Measurements from ENCODE around the gene PLEKHG4B. TPM values are rescaled to one million over a fixed set of nuclear protein-coding genes. Genes with fewer than 3 reads are reported as not detected.

Gene PLEKHG4B
- polyA plus RNA-seq, 1 of the 3 experiments (the other 2 are of a cell fraction), result 0.18 TPM

DNA sequence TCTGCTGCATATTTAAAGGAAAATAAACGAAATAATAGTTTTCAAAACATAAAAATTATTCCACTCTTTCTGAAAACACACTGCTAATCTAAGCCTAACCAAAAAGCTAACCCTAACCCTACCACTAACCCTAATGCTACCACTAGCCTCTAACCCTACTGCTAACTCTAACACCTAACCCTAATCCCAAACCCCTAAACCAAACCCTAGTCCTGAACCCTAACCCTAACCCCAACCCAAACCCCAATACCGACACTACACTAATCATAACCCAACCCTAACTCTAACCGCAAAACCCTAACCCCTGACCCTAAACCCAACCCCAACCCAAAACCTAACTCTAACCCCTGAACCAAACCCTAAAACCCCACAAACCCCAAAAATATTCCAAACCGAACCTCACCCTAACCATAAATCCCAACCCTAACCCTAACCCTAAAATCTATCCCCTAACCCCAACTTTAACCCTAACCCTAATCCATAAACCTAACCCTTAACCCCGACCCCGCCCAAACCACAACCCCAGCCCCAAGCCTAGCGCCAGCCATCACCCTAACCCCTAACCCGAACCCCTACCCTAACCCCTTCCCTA, 41.9 kb upstream of the PLEKHG4B start:
- H3K9me3 ChIP-seq, result no peaks in the 10 kb centered on the region
- no peaks in the 10 kb centered on the region; a peak in 1 of 4 replicates for H3K4me1 ChIP-seq (ENCODE audit: control insufficient read depth in 1 of 2, insufficient read depth in 2 of 2, low read depth in 1 of 2, low read length in 1 of 2)
- H3F3A ChIP-seq (replicated peaks; ENCODE audit: insufficient read depth), result no peaks in the 10 kb centered on the region
- H3K9ac ChIP-seq, result no peak overlapping the region
- 48% methylated on average over 8 of the region's 8 CpGs for WGBS (ENCODE audit: low lambda C conversion rate)
- H2AFZ ChIP-seq (ENCODE audit: low read depth), result no peak overlapping the region
- CTCF ChIA-PET, result no interaction called here
- no peaks in the 10 kb centered on the region for H3K79me2 ChIP-seq (ENCODE audit: insufficient read depth)
- no peaks in the 10 kb centered on the region for H3K9me2 ChIP-seq
- POLR2A ChIA-PET, result no interaction called here
- no peak for DNase-seq
- no peaks in the 10 kb centered on the region for H3K36me3 ChIP-seq (replicated peaks in 1 of 2; ENCODE audit: control insufficient read depth in 1 of 2, insufficient read depth in 2 of 2, low read length in 1 of 2)
- no peaks in the 10 kb centered on the region for H4K20me1 ChIP-seq (ENCODE audit: insufficient read depth)
- H3K4me2 ChIP-seq, result no peak overlapping the region
- H3K4me3 ChIP-seq (ENCODE audit: low read depth in 2 of 2, low read length in 1 of 2), result no peak overlapping the region
- no peak overlapping the region for H3K27ac ChIP-seq (ENCODE audit: low read depth in 2 of 2, low read length in 1 of 2)
- peaks cover 49% of the 10 kb centered on the region for H3K27me3 ChIP-seq (ENCODE audit: insufficient read depth)
- TF ChIP-seq IRF3 (IDR thresholded peaks at IDR 0.05; ENCODE audit: low read depth, low read length), result no peak
- TF ChIP-seq, protein P1, sequence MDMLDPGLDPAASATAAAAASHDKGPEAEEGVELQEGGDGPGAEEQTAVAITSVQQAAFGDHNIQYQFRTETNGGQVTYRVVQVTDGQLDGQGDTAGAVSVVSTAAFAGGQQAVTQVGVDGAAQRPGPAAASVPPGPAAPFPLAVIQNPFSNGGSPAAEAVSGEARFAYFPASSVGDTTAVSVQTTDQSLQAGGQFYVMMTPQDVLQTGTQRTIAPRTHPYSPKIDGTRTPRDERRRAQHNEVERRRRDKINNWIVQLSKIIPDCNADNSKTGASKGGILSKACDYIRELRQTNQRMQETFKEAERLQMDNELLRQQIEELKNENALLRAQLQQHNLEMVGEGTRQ (IDR thresholded peaks at IDR 0.05; ENCODE audit: borderline replicate concordance, low read depth, low read length), result no peak
- TF ChIP-seq, protein P2, sequence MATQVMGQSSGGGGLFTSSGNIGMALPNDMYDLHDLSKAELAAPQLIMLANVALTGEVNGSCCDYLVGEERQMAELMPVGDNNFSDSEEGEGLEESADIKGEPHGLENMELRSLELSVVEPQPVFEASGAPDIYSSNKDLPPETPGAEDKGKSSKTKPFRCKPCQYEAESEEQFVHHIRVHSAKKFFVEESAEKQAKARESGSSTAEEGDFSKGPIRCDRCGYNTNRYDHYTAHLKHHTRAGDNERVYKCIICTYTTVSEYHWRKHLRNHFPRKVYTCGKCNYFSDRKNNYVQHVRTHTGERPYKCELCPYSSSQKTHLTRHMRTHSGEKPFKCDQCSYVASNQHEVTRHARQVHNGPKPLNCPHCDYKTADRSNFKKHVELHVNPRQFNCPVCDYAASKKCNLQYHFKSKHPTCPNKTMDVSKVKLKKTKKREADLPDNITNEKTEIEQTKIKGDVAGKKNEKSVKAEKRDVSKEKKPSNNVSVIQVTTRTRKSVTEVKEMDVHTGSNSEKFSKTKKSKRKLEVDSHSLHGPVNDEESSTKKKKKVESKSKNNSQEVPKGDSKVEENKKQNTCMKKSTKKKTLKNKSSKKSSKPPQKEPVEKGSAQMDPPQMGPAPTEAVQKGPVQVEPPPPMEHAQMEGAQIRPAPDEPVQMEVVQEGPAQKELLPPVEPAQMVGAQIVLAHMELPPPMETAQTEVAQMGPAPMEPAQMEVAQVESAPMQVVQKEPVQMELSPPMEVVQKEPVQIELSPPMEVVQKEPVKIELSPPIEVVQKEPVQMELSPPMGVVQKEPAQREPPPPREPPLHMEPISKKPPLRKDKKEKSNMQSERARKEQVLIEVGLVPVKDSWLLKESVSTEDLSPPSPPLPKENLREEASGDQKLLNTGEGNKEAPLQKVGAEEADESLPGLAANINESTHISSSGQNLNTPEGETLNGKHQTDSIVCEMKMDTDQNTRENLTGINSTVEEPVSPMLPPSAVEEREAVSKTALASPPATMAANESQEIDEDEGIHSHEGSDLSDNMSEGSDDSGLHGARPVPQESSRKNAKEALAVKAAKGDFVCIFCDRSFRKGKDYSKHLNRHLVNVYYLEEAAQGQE (IDR thresholded peaks at IDR 0.05; ENCODE audit: low read depth, low read length), result no peak
- TF ChIP-seq GABPA (IDR thresholded peaks at IDR 0.05; ENCODE audit: low read depth), result no peak
- TF ChIP-seq NRF1 (IDR thresholded peaks at IDR 0.05; ENCODE audit: low read depth, low read length), result no peak
- TF ChIP-seq NFIC (IDR thresholded peaks at IDR 0.05; ENCODE audit: borderline replicate concordance), result no peak
- no peak for TF ChIP-seq JUND (IDR thresholded peaks at IDR 0.05)
- TF ChIP-seq CTCF (IDR thresholded peaks at IDR 0.05), result no peak
- TF ChIP-seq MAX (IDR thresholded peaks at IDR 0.05; ENCODE audit: low read depth), result no peak
- no peak for TF ChIP-seq RAD21 (IDR thresholded peaks at IDR 0.05; ENCODE audit: low read length)
- no peak for TF ChIP-seq RCOR1 (IDR thresholded peaks at IDR 0.05; ENCODE audit: low read length)
- TF ChIP-seq MXI1 (IDR thresholded peaks at IDR 0.05; ENCODE audit: low read depth, low read length), result no peak
- TF ChIP-seq YY1 (IDR thresholded peaks at IDR 0.05; ENCODE audit: low read depth), result no peak
- TF ChIP-seq GATA2 (CRISPR knock-in tag; IDR thresholded peaks at IDR 0.05), result no peak
- TF ChIP-seq EZH2phosphoT487 (IDR thresholded peaks at IDR 0.05; ENCODE audit: borderline replicate concordance, low read depth), result no peak
- TF ChIP-seq, protein P3, sequence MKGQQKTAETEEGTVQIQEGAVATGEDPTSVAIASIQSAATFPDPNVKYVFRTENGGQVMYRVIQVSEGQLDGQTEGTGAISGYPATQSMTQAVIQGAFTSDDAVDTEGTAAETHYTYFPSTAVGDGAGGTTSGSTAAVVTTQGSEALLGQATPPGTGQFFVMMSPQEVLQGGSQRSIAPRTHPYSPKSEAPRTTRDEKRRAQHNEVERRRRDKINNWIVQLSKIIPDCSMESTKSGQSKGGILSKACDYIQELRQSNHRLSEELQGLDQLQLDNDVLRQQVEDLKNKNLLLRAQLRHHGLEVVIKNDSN (IDR thresholded peaks at IDR 0.05; ENCODE audit: borderline replicate concordance, low read depth), result no peak

Measured in SK-N-SH (cell line).